ENCODE results near the gene WDR35.
"Not testable (repeated sequence)": the region's sequence is repeated elsewhere in the genome, so short reads cannot be mapped to it uniquely, and the experiment has no call there.

Gene WDR35

GRCh38 chr2:19895535-19895934, 94.4 kb downstream of the WDR35 start:
- no peak for TF ChIP-seq CTCF (conservative IDR thresholded peaks at IDR 0.05; ENCODE audit: low read depth, low read length)
- no peaks in the 10 kb centered on the region for H3K36me3 ChIP-seq (ENCODE audit: insufficient read depth)
- H3K79me2 ChIP-seq (ENCODE audit: insufficient read depth, low read depth): peaks cover 9% of the 10 kb centered on the region; the same call in 1 of the 2 replicates
- H3K9ac ChIP-seq: no peak overlapping the region
- H3K4me1 ChIP-seq (ENCODE audit: low read depth, poor library complexity, severe bottlenecking): peaks cover 15% of the 10 kb centered on the region
- H2AFZ ChIP-seq (ENCODE audit: low read depth): no peak overlapping the region
- H3K27me3 ChIP-seq (ENCODE audit: insufficient read depth, low read depth): no peaks in the 10 kb centered on the region
- H3K4me2 ChIP-seq: no peak overlapping the region
- H3K4me3 ChIP-seq (IDR thresholded peaks at IDR 0.05; ENCODE audit: insufficient read depth, low read depth, low read length): no peak overlapping the region
- no peak overlapping the region for H3K27ac ChIP-seq
- H4K20me1 ChIP-seq (ENCODE audit: insufficient read depth): no peaks in the 10 kb centered on the region; the same call in 1 of the 2 replicates

- Histone ChIP-seq H2AFZ (ENCODE audit: low read depth) (no peak overlapping the region), H3K4me1 (ENCODE audit: low read depth, poor library complexity, severe bottlenecking) (peaks cover 2% of the 10 kb centered on the region), H3K79me2 (ENCODE audit: insufficient read depth, low read depth) (no peaks in the 10 kb centered on the region), H3K27me3 (ENCODE audit: insufficient read depth, low read depth) (no peaks in the 10 kb centered on the region), H3K9ac (no peak overlapping the region), H3K4me2 (no peak overlapping the region), H4K20me1 (ENCODE audit: insufficient read depth) (no peaks in the 10 kb centered on the region; the same call in 1 of the 2 replicates), H3K4me3 (IDR thresholded peaks at IDR 0.05; ENCODE audit: insufficient read depth, low read depth, low read length) (no peak overlapping the region), H3K27ac (no peak overlapping the region), H3K36me3 (ENCODE audit: insufficient read depth) (no peaks in the 10 kb centered on the region)
- no peak for TF ChIP-seq CTCF (conservative IDR thresholded peaks at IDR 0.05; ENCODE audit: low read depth, low read length)
Observed at GRCh38 chr2:19894134-19894792, 95.6 kb downstream of the WDR35 start.

GRCh38 chr2:19893520-19894133, 96.3 kb downstream of the WDR35 start:
- no peaks in the 10 kb centered on the region; the same call in 1 of the 2 replicates for H4K20me1 ChIP-seq (ENCODE audit: insufficient read depth)
- H3K79me2 ChIP-seq (ENCODE audit: insufficient read depth, low read depth): no peaks in the 10 kb centered on the region
- H3K36me3 ChIP-seq (ENCODE audit: insufficient read depth): no peaks in the 10 kb centered on the region
- no peaks in the 10 kb centered on the region for H3K27me3 ChIP-seq (ENCODE audit: insufficient read depth, low read depth)
- no peaks in the 10 kb centered on the region for H3K4me1 ChIP-seq (ENCODE audit: low read depth, poor library complexity, severe bottlenecking)
- no peak overlapping the region for H3K9ac ChIP-seq
- H3K27ac ChIP-seq: no peak overlapping the region
- no peak overlapping the region for H2AFZ ChIP-seq (ENCODE audit: low read depth)
- TF ChIP-seq CTCF (conservative IDR thresholded peaks at IDR 0.05; ENCODE audit: low read depth, low read length): no peak
- H3K4me3 ChIP-seq (IDR thresholded peaks at IDR 0.05; ENCODE audit: insufficient read depth, low read depth, low read length): no peak overlapping the region
- H3K4me2 ChIP-seq: no peak overlapping the region

- H3K4me1 ChIP-seq (ENCODE audit: low read depth, poor library complexity, severe bottlenecking); H3K36me3 ChIP-seq (ENCODE audit: insufficient read depth); H3K79me2 ChIP-seq (ENCODE audit: insufficient read depth, low read depth); H3K4me2 ChIP-seq; H3K4me3 ChIP-seq (IDR thresholded peaks at IDR 0.05; ENCODE audit: insufficient read depth, low read depth, low read length); H3K9ac ChIP-seq; H2AFZ ChIP-seq (ENCODE audit: low read depth); H3K27me3 ChIP-seq (ENCODE audit: insufficient read depth, low read depth); H4K20me1 ChIP-seq (ENCODE audit: insufficient read depth); H3K27ac ChIP-seq: not testable (repeated sequence)
Observed at GRCh38 chr2:19891971-19892370, 97.9 kb downstream of the WDR35 start.

- Histone ChIP-seq H3K27ac (no peak overlapping the region), H3K4me1 (ENCODE audit: low read depth, poor library complexity, severe bottlenecking) (no peaks in the 10 kb centered on the region), H3K36me3 (ENCODE audit: insufficient read depth) (no peaks in the 10 kb centered on the region), H3K4me3 (IDR thresholded peaks at IDR 0.05; ENCODE audit: insufficient read depth, low read depth, low read length) (no peak overlapping the region), H2AFZ (ENCODE audit: low read depth) (no peak overlapping the region), H4K20me1 (ENCODE audit: insufficient read depth) (no peaks in the 10 kb centered on the region), H3K79me2 (ENCODE audit: insufficient read depth, low read depth) (no peaks in the 10 kb centered on the region), H3K27me3 (ENCODE audit: insufficient read depth, low read depth) (no peaks in the 10 kb centered on the region), H3K4me2 (no peak overlapping the region), H3K9ac (no peak overlapping the region)
- no peak for TF ChIP-seq CTCF (conservative IDR thresholded peaks at IDR 0.05; ENCODE audit: low read depth, low read length)
Observed at GRCh38 chr2:19890104-19890503, 99.8 kb downstream of the WDR35 start.

All from KMS-11 (cell line).